GM21381 (cell line): ENCODE data around the gene PFDN1.
"Not testable (repeated sequence)": the region's sequence is repeated elsewhere in the genome, so short reads cannot be mapped to it uniquely, and the experiment has no call there.

ENCODE experiments used
- ATAC-seq: cut with Tn5 transposase; IDR thresholded peaks from one replicate; pipeline ENCODE4 v1.9.1; 2021; ENCODE audit warnings: mild to moderate bottlenecking, moderate library complexity; ENCODE audit not compliant: unreplicated experiment

PFDN1 gene

GRCh38 chr5:140302786-140303639 lies at the start of gene PFDN1:
Gene PFDN1 (minus strand): TSS chr5:140303101. CDS start chr5:140303073, 28 bp downstream.
- ATAC-seq: peak; percentile 97

- ATAC-seq: no peak
Measured at GRCh38 chr5:140351609-140352334, 48.9 kb upstream of the PFDN1 start.

- ATAC-seq: no peak
Measured at GRCh38 chr5:140349244-140349643, 46.3 kb upstream of the PFDN1 start.

DNA sequence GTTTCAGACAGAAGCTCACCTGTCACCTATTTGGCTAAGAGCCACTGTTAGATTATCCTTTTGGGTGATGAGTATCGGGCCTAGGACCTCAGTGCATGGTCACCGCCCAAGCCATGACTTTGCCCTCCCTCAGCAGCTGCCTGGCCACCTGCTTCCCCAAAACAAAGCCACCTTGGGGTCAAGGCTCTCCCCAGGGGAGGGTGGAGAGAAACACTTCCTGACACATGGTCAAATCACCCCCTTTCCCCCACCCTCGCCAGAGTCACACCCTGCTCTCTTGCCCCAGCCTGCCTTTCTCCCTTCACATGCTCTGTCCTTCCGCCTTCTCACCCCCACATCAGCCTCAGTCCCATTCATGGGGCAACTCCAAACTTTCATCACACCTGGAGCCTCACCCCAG lies 45.2 kb upstream of the PFDN1 start:
- ATAC-seq: no peak

DNA sequence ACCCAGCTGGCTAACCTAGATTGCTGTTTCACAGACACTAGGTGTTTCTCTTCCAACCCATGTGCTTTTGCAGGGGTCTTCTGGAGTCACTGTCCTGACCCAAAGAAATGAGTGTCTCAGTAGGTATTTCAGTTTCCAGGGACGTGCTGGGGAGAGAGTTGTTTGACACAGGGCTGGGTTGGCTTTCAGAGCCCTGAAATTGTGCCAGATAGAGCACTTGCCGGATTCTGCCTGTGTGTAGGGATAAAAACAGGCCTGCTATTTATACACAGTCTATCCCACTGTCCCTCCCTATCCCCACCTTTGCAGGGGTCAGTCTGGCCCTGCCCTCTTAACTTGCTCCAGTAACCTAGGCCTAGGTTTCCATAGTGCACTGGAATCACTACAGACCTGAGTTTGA lies 44.5 kb upstream of the PFDN1 start:
- ATAC-seq: no peak

- ATAC-seq: peak; percentile 66
Measured at GRCh38 chr5:140346348-140347221, 43.7 kb upstream of the PFDN1 start, which contains the start of gene HBEGF. Gene HBEGF (minus strand): TSS chr5:140346603. CDS start chr5:140346328, 275 bp downstream.

DNA sequence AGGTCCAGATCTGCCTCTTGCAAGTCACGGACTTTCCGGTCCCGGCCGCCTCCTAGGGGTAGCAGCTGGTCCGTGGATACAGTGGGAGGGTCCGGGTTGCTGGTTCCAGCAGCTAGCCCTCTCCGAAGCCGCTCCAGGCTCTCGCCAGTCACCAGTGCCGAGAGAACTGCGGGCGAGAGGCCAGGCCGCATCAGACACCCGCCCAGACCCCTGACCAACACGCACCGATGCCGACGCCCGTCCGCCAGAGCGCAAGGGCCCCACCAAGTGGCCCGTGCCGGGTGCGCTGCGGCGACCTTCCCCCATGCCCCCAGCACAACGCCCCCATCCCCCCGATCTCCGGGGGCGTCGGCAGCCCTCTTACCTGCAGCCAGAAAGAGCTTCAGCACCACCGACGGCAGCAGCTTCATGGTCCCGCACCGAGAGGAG lies 43.0 kb upstream of the PFDN1 start:
- peak; percentile 10 for ATAC-seq

DNA sequence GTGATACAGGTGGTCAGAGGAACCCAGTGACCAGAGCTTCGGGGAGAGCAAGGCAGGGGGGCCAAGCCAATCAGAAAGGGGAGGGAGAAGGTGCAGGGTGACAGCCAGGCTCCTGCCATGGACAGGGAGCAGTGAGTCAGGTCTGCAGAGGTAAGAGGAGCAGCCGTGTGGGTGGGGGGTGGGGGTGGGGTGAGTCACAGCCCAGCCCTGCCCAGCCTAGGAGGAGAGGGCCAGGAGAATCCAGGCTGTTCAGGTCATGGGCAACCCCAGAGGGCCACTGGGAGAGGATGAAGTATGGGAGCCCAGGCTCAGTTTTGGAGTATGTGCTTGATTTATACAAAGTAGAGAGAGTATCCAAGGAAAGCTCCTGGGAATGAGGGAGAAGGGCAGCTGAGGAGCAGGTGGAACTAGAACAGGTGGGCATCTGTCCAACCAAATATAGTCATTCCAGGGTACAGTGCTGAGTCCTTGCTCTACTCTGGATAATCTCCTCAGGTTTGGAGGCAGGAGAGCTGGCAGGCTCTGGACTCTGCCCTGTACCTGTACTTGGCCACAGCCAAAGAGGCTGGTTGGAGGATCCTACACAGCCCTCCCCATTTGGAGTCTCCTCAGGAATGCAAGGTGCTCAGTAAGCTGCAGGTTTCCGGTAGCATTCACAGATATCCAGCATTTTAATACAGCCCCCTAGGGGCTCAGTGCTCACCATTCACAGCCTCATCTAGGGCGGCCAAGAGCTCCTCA lies 42.0 kb upstream of the PFDN1 start:
- no peak for ATAC-seq

DNA sequence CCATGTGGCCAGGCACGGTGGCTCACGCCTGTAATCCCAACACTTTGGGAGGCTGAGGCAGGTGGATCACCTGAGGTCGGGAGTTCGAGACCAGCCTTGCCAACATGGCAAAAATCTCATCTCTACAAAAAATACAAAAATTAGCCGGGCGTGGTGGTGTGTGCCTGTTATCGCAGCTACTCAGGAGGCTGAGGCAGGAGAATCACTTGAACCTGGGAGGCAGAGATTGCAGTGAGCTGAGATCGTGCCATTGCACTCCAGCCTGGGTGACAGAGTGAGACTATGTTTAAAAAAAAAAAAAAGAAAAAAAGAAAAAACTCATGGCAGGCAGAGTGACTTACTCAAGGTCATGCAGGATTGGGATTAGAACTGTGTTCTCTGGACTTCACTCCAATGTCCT lies 40.9 kb upstream of the PFDN1 start:
- not testable (repeated sequence) for ATAC-seq

DNA sequence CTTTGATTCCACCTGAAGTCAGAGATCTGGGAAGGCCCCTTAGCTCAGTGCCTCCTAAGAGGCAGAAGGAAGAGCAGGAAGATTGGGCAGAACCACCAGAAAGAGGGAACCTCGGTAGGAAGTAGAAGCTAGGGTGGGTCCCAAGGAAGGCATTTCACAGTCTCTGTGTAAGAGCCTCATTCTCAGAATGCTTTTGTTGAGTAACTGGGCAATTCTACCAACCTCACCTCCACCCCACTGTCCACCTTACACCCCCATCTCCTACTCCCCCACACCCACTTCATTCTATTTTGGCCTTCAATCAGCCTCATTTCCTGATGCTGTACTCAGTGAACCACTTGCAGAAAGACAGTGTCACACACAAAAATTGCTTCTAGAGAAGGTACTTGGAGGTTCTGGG lies 40.0 kb upstream of the PFDN1 start:
- ATAC-seq: no peak

DNA sequence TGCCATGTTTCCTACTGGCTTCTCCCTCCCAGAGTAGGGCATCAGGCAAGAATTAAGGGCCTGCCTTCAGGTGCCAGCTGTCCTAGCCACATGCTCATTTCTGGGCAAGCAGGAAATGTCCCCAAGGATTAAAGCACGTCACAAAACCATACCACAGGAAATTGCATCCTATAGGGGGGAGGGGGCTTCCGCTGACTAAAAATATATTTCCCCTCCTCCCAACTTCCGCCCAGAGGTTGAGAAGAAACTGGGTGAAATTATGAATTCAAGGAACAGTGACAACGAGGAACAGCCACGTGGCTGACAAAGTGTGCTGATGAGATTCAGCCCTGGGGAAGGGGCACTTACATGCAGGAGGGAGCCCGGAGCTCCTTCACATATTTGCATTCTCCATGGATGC lies 39.4 kb upstream of the PFDN1 start:
- ATAC-seq: no peak

DNA sequence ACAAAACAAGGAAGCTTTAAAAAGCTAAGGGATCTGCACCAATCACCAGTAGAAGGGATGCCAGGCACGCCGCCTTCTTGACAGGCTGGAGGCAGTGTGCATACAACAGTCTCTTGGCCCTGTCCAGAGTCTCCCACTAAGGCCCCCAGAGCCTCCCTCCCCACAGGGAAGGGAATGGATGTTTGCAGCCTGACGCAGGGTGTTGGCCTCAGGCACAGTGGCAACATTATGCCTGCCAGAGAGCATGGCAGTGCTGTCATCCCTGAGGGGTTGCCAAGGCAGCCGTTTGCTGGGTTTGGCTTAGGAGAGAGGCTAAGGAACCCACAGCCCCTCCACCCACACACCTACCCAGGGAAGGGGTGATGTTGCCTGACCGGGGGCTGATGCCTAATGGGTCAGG lies 38.7 kb upstream of the PFDN1 start:
- no peak for ATAC-seq

DNA sequence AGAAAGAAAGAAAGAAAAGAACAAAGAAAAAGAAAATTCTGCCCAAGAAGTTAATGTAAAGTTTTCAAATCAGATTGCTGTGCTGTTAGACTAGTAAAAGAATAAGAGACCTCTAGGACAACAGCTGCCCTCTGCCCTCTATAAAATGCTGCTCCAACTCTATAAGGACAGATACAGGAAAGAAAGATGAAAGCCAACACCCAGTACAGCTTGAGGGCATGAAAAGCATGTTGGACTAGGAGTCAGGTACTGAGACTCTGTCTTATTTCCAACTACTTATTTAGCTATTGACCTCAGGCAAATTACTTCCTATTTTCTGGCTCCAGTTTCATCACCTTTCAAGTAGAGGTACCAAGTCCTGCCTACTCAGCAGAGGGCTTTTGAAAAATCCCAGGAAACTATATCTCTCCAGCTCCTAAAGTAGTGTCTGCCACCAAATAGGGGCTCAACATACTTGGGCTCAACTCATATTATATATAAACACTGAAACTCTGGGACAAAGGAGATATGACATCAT lies 37.8 kb upstream of the PFDN1 start:
- no peak for ATAC-seq

DNA sequence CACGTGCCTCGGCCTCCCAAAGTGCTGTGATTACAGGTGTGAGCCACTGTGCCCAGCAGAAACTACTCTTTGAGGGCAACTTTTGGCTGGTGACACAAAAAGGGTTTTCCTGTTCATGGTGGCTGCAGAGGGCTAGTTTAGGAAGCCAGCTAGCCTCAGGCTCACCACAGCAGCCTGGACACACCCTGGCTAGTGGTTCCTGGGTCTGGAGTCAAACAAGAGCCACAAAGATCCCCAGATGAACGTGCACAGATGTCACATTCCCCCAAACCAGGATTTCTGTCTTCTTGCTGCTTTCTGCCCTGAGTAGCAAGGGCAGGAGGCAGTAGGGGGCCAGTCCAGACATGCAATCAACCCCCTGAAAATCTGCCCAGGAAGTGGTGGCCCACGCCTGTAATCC lies 36.7 kb upstream of the PFDN1 start:
- ATAC-seq: no peak

- ATAC-seq: no peak
Measured at GRCh38 chr5:140338908-140339307, 36.0 kb upstream of the PFDN1 start.

- no peak for ATAC-seq
Measured at GRCh38 chr5:140338336-140338735, 35.4 kb upstream of the PFDN1 start.

- no peak for ATAC-seq
Measured at GRCh38 chr5:140337880-140338279, 35.0 kb upstream of the PFDN1 start.

DNA sequence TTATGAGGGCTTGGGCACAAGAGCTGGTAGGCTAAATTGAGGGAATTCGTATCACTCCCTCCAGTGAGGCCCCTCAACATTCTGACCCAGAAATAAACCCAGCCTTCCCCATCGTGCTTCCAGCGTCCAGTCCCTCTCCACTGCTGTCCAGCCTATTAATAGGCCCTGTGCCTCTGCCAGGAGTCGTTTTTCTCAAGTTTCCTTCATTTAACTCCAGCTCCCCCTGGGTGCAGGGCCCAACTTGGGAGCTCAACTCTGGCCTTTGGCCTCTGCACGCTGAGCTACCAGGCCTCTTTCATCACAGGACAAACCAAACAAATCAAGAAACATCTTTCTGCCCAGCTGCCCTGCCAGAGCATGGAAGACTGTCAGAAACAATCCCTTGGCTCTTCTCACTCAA lies 33.5 kb upstream of the PFDN1 start:
- no peak for ATAC-seq

DNA sequence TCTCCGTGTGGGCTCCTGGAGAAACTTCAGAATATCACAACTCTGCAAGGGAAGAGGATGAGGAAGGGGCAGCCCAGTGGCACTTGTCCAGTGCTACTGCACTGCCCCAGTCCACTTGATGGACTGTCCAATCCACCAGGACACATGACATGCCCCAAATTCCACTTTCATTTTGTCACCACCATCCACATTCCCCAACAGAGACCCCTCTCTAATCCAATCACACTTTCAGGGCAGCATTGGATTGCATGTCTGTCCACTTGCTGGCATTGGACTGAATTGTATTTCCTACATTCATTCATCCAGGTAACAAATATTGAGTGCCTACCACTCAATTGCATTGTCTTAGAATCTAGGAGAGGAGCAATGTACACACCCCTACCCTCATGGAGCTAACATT lies 28.7 kb upstream of the PFDN1 start:
- ATAC-seq: no peak
